GM19193 (cell line): Measurements from ENCODE around the gene SNAPC2.

Source experiments
- POLR2A ChIP-seq: IDR thresholded peaks from 4 replicates; pipeline ENCODE4 v1.6.1; 2011; ENCODE audit not compliant: insufficient read depth, insufficient read length; ENCODE audit errors: extremely low read depth

SNAPC2 gene

GRCh38 chr19:7921967-7922835, 2.1 kb downstream of the SNAPC2 start:
- TF ChIP-seq POLR2A: no peak

GRCh38 chr19:7922836-7923195, 2.7 kb downstream of the SNAPC2 start:
- no peak for TF ChIP-seq POLR2A

DNA sequence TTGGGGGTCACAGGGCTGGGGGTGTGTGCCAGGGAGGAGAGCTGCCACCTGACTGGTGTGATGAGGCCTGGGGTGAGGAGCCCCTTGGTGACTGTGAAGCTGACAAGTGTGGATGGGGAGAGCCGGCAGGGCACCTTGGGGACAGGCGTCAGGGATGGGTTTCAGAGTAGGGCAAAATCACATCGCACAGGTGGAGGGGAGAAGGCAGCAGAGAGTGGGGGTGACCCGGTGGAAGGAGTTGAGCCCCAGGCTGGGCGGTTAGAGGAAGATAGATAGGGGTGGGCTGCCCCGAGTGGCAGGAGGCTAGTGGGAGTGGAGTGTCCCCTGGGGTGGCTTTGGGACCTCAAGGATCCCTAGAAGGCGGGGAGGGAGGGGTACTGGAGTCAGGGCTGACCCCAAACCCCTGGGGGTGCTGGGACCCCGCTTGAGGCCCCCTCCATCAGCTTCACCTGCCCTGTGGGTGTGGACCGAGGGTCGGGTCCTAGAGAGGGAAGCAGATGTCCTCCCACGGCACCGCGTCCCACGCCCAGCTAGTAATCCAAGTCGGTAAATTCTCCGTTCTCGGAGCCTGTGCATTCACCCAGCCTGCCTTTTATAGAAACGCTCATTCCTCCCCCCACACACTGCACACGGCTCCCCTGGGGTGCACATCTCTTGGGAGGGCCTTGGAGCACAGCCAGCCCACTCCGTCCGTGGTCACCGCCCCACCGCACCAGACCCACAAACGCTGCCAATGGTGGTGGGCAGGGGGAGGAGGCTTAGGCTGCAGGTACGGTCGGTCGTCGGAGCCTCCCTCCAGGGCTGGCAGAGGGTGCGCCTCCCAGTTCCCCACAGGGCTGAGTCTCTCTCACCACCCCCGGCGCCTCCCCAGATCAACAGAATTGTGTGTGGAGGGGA, 3.4 kb downstream of the SNAPC2 start:
- TF ChIP-seq POLR2A: no peak

DNA sequence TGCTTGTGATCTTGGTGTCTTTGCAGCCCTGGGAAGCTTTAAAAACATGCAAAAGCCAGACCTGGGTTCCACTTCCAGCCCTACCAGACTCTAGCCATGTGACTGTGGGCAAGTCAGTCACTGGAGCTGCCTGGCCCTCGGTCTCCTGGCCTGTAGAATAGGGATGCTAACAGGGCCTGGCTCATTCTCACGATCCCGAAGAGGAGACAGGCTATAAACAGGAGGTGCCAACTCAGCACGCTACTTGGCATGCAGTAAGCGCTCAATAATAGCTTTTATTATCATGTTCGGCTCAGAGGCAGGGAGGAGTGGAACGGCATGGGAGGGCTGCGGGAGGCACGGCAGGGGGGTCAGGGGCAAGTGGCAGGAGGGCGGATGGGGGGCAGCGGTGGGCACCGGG, 4.1 kb downstream of the SNAPC2 start:
- no peak for TF ChIP-seq POLR2A

GRCh38 chr19:7924651-7925170, 4.6 kb downstream of the SNAPC2 start:
- TF ChIP-seq POLR2A: no peak

GRCh38 chr19:7925171-7925851, 5.2 kb downstream of the SNAPC2 start:
- TF ChIP-seq POLR2A: no peak

DNA sequence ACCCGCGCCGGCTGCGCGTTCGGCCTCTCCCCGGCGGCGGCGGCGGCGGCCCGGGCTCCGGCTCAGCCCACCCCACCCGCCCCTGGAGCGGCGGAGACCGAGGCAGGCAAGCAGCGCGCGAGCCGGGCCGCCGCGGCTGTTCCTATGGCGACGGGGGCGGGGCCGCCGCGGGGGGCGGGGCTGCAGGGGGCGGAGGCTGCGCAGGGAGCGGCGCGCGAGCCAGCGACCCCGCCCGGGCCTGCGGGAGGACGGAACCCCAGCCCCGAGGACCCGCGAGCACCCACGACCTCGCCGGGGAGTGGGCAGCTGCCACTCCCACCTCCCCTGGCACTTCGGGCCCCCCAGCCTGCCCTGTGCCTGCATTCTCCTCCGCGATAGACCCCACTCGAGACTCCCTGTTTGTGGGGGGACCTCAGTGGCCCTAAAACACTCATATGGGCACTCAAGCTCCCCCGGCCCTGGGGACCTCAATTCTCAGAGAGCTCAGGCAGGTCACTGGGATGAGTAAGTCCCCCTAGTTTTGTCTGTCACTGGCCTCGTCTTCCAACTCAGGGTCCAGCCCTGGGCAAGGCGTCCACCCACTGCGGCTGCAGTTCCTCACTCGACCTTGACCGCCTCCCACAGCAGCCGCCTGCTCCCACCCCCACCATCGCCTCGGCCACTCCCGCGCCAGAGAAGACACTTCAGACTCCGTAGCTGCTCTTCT, 6.0 kb downstream of the SNAPC2 start, which contains the start of gene CTXN1:
CTXN1 (minus strand) TSS at position 115 of the 706 bp plus-strand sequence. CDS start 597 bp downstream, outside the sequence.
- TF ChIP-seq POLR2A: peak; percentile 12

- TF ChIP-seq POLR2A: peak; percentile 0
These were observed 6.8 kb downstream of the SNAPC2 start for GRCh38 chr19:7926727-7927604.

GRCh38 chr19:7927605-7928333, 7.6 kb downstream of the SNAPC2 start:
- peak; percentile 12 for TF ChIP-seq POLR2A

DNA sequence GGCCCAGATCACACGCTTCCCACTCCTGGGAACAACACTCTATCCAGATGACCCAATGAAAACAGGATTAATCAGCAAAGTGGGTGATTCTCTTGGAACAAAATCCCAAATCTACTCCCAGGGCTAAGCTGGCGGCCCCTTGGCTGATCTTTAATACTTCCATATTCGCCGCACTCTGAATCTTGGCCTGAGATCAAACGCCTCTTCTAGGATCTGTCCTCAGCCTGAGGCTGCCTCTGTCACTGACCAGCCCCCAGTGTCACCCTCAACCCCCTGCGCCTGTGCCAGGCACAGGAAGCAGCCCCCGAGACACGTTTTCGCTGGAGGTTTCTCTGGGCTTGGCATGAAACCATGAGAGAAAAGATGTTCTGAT, 8.2 kb downstream of the SNAPC2 start:
- no peak for TF ChIP-seq POLR2A

GRCh38 chr19:7928741-7929701, 8.9 kb downstream of the SNAPC2 start:
- TF ChIP-seq POLR2A: no peak

DNA sequence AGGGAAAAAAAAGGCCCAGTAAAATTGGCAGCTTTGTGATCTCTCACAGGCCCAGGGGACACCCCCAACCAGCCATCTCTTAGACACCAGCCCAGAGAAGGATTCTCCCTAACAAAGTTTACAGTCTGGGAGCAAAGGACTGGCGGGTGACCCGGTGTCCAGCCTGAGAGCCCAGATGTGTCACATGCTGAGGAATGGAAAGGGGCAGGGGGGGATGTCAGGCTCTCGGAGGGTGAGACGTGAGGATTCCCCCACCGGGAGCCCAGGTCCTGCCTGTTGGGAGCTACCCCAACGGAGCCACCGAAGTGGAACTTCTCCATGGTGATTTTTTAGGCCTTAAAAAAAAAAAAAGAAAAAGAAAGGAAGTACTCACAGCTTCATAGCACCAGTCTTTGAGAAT, 10.6 kb downstream of the SNAPC2 start:
- TF ChIP-seq POLR2A: no peak
